Ovary (tissue), 9 donors: ENCODE measurements around the gene OSBPL9. TPM values are rescaled to one million over a fixed set of nuclear protein-coding genes. Genes with fewer than 3 reads are reported as not detected.

Experiments
- DNase-seq, 5 donors: peaks; one replicate each; pipeline ENCODE4 v3.0.0-alpha.2; 2019 to 2020
- H3K27ac ChIP-seq, 2 donors: fragments of 200-600 bp; one replicate each; pipeline versions ENCODE4 v1.5.1 to v1.8.0; 2019 to 2022
- H3K27me3 ChIP-seq: fragments of 200-600 bp; one replicate; pipeline ENCODE4 v1.8.0; 2022
- H3K36me3 ChIP-seq: fragments of 200-600 bp; sonication (generic); one replicate; pipeline ENCODE4 v1.5.1; 2019
- H3K4me1 ChIP-seq: one replicate; pipeline ENCODE4 v1.8.1; 2013; ENCODE audit warnings: mild to moderate bottlenecking, moderate library complexity; ENCODE audit not compliant: insufficient read depth
- H3K4me3 ChIP-seq: fragments of 200-600 bp; sonication (generic); one replicate; pipeline ENCODE4 v1.5.1; 2017
- H3K9me3 ChIP-seq, 2 donors: fragments of 200-600 bp in 1 of 2; sonication (generic) in 1 of 2; one replicate each; pipeline versions ENCODE4 v1.5.1 to v1.8.1; 2013 to 2019; ENCODE audit warnings: mild to moderate bottlenecking in 1 of 2, moderate library complexity in 1 of 2
- CTCF ChIP-seq, 3 donors: fragments of 450-650 bp in 2 of 3; fragments of 200-600 bp in 1 of 3; IDR thresholded peaks; one replicate each; pipeline versions ENCODE4 v1.5.1 to v1.8.0; 2016 to 2022; ENCODE audit warnings: antibody characterized with exemption in 3 of 3, mild to moderate bottlenecking in 1 of 3
- EP300 ChIP-seq: sonication (generic); formaldehyde crosslinking; IDR thresholded peaks from one replicate; pipeline ENCODE4 v1.6.1; 2017; ENCODE audit warnings: antibody characterized with exemption
- POLR2A ChIP-seq: fragments of 450-650 bp; IDR thresholded peaks from one replicate; pipeline ENCODE4 v1.6.1; 2017; ENCODE audit warnings: antibody characterized with exemption, mild to moderate bottlenecking, moderate library complexity
- WGBS, 3 donors: extraction: QIAGEN DNeasy Blood & Tissue Kit in 1 of 3; methylation state at CpG; one replicate each; pipeline versions ENCODE4 v1.1.5 to v1.1.7; 2013 to 2017; 5-methylcytosine and 5-hydroxymethylcytosine counted together
- intact Hi-C, 4 donors: fragments of 100-400 bp; cut with DNase I; formaldehyde crosslinking; loops; one replicate each; pipeline versions ENCODE4 v1.11.0 to v1.15.1; 2022 to 2023
- polyA plus RNA-seq, 2 donors: library from polyadenylated mRNA; stranded (reverse); fragments of 200-250 nt in 1 of 2; fragments of 350-450 nt in 1 of 2; fragmentation: Illumina TruSeq in 1 of 2; extraction: RNeasy Lipid Tissue Mini Kit (QIAGEN cat#74804) in 1 of 2; gene quantifications; one replicate each; pipeline ENCODE4 v1.2.3, GENCODE V29; 2013 to 2014
- total RNA-seq, 7 donors: library from RNA; depleted of rRNA in 2 of 7; stranded (reverse); fragments of >200 nt in 2 of 7; fragmentation: NEBNext Ultra II Directional in 3 of 7; extraction: Animal tissue kit (Norgen Biotek cat#: 25700) in 3 of 7; gene quantifications; one replicate each; pipeline versions ENCODE4 v1.1.0 to v1.2.4, GENCODE V29; 2016 to 2023
- donor health status: DM: no; HTN: no; CAD: no; lungs with moderate emphysema.
- donor health status: DM: no; HTN: no; CAD: no.
- donor health status: Bipolar disorder and iron deficiency.
- donor health status: DM: yes; HTN: yes; CAD: no.
- donor health status: DM: no; HTN: no; CAD: no.
- donor health status: DM: yes; HTN: yes; CAD: no.

The OSBPL9 gene
- total and polyA plus RNA-seq, 9 donors, result 53.1 to 92.4 (median 72.6) TPM

GRCh38 chr1:51708911-51709760 lies 92.2 kb downstream of the OSBPL9 start:
- no peak overlapping the region for H3K4me3 ChIP-seq
- no peaks in the 10 kb centered on the region for H3K9me3 ChIP-seq
- intact Hi-C loops, result no loop called here
- TF ChIP-seq POLR2A, result no peak
- TF ChIP-seq CTCF (IDR thresholded peaks at IDR 0.05), result no peak
- TF ChIP-seq EP300, result no peak
- H3K27me3 ChIP-seq, result no peaks in the 10 kb centered on the region
- H3K4me1 ChIP-seq, result no peaks in the 10 kb centered on the region
- H3K27ac ChIP-seq, result no peak overlapping the region
- DNase-seq, result no peak
- 87 to 90% (median 88%) methylated on average over 15 of the region's 15 CpGs for WGBS, 3 donors
- H3K36me3 ChIP-seq, result no peaks in the 10 kb centered on the region

- Histone ChIP-seq H3K4me1 (no peaks in the 10 kb centered on the region), H3K27me3 (no peaks in the 10 kb centered on the region), H3K27ac (no peak overlapping the region), H3K4me3 (no peak overlapping the region), H3K36me3 (no peaks in the 10 kb centered on the region), H3K9me3 (no peaks in the 10 kb centered on the region)
- intact Hi-C loops, result no loop called here
- WGBS, 3 donors, result 90 to 91% (median 91%) methylated on average over 2 of the region's 2 CpGs
- TF ChIP-seq POLR2A (no peak), CTCF (IDR thresholded peaks at IDR 0.05) (no peak), EP300 (no peak)
- no peak for DNase-seq
Observed at GRCh38 chr1:51709951-51710350, 93.1 kb downstream of the OSBPL9 start.

- no peak for DNase-seq
- 98 to 99% (median 98%) methylated on average over 1 of the region's 1 CpG for WGBS, 3 donors
- Histone ChIP-seq H3K36me3 (no peaks in the 10 kb centered on the region), H3K4me3 (no peak overlapping the region), H3K27ac (no peak overlapping the region), H3K27me3 (no peaks in the 10 kb centered on the region), H3K4me1 (no peaks in the 10 kb centered on the region), H3K9me3 (no peaks in the 10 kb centered on the region)
- TF ChIP-seq POLR2A (no peak), CTCF (IDR thresholded peaks at IDR 0.05) (no peak), EP300 (no peak)
- intact Hi-C loops, result no loop called here
Observed at GRCh38 chr1:51712590-51712989, 95.7 kb downstream of the OSBPL9 start.

GRCh38 chr1:51714374-51715019 lies 97.6 kb downstream of the OSBPL9 start:
- TF ChIP-seq CTCF (IDR thresholded peaks at IDR 0.05) (no peak), POLR2A (no peak), EP300 (no peak)
- Histone ChIP-seq H3K27me3 (no peaks in the 10 kb centered on the region), H3K4me3 (no peak overlapping the region), H3K9me3 (no peaks in the 10 kb centered on the region), H3K27ac (no peak overlapping the region), H3K4me1 (no peaks in the 10 kb centered on the region), H3K36me3 (no peaks in the 10 kb centered on the region)
- intact Hi-C loops, result no loop called here
- DNase-seq, result no peak
- 96% methylated on average over 8 of the region's 8 CpGs for WGBS, 3 donors
